ENCODE measurements around the gene TTC33.

DNA sequence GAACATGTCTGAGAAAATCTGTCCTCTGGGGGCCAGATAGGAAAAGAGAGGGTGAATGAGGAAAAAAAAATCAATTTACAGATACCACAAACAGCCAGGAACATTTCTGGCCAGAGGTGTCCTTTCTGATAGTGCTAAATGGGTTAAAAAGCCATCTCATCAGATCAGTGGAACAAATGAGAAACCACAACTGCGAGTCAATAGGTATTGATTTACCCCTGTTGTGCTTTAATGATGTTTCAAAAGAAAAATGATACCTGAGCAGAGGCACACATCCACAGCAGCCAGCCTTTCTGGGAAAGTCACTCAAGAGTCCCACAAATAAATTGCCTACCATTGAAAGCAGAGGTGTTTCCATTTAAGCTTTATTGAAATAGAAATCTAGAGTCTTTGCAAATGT is 155.4 kb downstream of the TTC33 start:
- no peak for TF ChIP-seq ZNF274 (IDR thresholded peaks at IDR 0.05; ENCODE audit: low read depth, low read length)
- no peak for TF ChIP-seq YY1 (IDR thresholded peaks at IDR 0.05; ENCODE audit: insufficient read depth, insufficient read length)

Measured in NT2/D1 (cell line).